Measurements from ENCODE around the gene TM4SF5.
A peak's percentile ranks its signal among the peaks of the same experiment; 100 is the strongest.

Gene TM4SF5

DNA sequence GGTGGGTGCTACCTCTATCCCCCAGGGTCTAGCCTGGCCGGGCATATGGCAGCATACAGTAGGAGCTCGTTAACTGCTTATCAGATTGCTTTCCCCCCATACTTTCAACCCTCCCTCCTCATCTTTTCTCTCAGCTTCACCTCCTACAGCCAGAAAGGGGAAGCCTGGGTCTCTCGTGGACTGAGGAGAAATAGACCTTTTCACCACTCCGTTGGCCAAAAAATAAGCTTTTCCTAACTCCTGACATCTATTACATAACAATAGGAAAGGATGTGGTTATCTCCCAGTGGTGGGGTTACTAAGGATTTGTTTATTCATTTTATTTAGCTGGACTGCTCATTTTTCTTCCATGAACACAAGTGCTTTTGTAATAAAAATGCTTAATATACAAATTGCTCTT, 23.0 kb upstream of the TM4SF5 start:
- ATAC-seq, result no peak

DNA sequence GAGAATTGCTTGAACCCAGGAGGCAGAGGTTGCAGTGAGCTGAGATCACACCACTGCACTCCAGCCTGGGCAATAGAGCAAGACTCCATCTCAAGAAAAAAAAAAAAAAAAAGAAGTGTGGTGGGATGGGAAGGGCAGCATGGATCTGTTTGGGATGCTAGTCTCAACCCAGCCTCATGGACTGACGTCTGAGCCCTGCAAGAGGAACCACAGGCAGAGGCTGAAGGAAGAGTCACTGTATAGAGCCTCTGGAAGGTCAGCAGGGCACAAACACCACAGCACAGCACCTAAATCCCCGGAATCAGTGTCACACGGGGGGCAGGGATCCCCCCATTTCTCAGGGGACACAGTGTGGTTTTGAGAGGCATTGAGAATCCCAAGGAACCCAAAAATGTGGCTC, 21.1 kb upstream of the TM4SF5 start:
- no peak for ATAC-seq

DNA sequence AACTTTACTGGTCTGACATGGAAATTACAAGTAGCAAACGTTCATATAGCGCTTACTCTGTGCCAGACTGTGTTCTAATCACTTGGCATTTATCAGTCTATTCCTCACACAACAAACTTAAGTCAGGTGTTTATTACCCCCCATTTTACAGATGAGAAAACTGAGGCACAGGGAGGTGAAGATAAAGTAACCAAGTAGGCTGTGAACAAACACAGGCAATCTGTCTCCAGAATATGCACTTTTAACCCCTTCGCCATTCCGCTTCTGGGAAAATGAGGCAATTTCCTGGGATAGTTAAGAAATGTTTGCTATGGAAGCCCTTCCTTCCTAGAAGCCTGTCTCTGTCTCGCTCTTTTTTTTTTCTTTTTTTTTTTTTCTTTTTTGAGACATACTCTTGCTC, 19.8 kb upstream of the TM4SF5 start:
- no peak for ATAC-seq

DNA sequence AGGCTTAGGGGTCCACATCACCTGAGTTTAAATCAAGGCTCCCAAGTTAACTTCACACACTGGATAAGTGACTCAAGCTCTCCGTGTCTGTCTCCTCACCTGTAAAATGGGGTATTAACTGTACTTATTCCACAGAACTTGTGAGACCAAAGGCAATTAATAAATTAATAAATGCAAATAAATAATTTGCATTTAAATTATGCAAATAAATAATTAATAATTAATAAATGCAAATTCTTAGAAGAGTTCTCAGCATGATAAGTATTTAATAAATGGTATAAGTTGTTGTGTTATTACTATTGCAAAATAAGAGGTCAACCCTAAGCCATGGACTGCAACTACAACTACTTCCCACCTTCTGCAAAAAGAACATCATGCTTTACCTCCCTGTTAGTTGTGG, 18.3 kb upstream of the TM4SF5 start:
- no peak for ATAC-seq

DNA sequence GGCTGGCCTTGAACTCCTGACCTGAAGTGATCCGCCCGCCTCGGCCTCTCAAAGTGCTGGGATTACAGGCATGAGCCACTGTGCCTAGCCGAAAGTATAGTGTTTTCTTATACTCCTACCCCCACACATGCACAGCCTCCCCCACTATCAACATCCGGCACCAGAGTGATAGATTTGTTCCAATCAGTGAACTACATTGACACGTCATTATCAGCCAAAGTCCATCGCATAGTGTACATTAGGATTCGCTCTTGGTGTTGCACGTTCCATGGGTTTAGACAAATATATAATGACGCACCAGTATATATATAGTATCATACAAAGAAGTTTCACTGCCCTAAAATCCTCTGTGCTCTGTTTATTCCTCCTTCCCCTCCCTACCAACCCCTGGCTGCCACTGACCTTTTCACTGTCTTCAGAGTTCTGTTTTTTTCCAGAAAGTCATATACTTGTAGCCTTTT, 11.9 kb upstream of the TM4SF5 start:
- no peak for ATAC-seq

DNA sequence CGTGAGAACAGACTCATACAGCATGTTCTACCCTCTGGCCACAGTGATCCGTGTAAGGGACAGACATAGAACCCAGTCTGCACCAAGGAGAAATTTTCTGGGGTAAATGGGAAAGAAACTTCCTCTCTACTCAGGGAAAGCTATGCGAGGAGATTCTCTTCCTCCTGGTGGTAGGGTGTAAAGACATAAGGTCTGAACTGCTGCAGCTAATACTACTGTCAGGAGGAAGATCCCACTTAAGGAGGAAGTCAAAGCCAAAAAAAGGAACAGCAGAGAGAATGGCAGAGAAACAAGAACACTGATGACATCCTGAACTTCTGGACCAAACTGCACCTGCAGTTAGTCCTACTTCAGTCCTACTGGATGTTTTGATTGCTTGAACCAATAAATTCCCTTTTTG, 7.1 kb upstream of the TM4SF5 start:
- ATAC-seq, result no peak

DNA sequence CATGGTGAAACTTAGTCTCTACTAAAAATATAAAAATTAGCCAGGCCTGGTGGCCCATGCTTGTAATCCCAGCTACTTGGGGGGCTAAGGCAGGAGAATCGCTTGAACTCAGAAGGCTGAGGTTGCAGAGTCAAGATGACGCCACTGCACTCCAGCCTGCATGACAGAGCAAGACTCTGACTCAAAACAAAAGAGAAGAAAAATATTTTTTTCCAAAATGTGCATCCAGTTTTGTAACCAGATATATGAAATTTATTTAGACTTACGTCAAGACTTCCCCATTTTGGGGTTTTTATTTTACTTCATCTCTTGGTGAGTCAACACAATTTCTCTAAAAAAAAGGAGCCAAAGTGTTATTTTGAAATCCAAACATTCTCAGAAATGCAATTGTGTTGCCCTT, 5.5 kb upstream of the TM4SF5 start:
- no peak for ATAC-seq

DNA sequence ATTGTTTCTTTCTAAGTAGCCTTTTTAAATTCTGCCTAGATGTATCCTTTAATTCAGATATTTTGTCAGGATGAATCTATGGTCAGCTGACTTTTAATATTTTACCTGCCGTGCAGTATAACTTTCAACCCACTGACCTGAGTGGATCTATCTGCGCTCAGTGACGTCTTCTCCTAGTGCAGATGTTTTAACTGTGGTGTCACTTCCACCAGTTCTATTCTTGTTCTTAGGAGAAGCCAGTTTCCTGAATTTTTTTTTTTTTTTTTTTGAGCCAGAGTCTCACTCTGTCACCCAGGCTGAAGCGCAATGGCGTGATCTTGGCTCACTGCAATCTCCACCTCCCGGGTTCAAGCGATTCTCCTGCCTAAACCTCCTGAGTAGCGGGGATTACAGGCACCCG, 5.0 kb upstream of the TM4SF5 start:
- no peak for ATAC-seq

DNA sequence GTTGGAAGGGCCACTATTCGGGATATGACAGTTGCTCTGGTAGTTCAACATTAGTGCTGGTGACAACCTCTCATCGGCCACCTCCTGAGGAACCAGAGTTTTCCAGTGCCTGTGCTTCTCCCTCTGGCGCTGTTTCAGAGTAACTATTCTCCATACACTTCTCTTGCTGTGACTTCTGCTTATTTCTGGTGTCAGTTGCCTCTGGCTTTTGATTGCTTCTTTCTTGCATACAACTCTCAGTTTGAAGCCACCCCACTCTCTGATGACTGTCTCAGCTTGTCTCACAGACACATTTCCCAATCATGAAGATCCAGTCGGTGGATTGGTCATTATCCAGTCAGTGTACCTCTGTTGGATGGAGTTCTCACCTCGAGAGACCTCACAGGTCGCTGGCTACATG, 3.4 kb upstream of the TM4SF5 start:
- ATAC-seq, result no peak

DNA sequence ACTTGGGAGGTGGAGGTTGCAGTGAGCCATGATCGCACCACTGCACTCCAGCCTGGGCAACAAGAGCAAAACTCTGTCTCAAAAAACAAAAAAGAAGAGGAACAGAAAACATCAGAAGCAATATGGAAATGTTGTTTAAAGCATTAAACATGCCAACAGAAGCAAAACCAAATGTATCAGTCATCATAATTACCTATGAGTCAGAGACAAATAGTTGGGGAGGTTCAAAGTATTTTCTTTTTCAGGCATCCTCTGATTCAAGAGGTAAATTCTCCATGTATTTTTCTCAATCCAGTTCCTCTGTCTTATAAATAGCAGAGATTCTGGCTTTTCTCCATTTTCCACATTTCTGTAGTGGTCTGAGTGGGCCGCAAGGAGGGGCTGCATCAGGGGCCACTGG, 2.1 kb upstream of the TM4SF5 start:
- ATAC-seq, result peak in 1 of 2 donors; percentile 53

DNA sequence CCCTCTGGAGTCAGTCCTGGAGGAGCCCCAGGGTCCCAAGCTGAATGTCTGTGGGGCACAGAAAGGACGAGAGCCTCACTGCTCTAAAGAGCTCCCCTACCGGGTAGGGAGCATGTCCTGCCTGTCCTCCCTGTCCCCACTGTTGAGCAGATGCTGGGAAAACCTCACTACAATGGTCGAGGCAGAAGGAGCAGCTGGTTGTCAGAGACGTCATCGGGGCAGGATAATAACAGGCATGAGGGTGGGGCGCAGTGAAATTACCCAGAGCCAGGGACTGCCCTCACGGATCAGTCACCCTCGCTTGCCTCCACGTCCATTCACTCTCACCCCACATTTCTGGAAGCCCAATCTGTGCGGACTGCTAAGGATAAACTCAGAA, 538 bp downstream of the TM4SF5 start:
- no peak for ATAC-seq

DNA sequence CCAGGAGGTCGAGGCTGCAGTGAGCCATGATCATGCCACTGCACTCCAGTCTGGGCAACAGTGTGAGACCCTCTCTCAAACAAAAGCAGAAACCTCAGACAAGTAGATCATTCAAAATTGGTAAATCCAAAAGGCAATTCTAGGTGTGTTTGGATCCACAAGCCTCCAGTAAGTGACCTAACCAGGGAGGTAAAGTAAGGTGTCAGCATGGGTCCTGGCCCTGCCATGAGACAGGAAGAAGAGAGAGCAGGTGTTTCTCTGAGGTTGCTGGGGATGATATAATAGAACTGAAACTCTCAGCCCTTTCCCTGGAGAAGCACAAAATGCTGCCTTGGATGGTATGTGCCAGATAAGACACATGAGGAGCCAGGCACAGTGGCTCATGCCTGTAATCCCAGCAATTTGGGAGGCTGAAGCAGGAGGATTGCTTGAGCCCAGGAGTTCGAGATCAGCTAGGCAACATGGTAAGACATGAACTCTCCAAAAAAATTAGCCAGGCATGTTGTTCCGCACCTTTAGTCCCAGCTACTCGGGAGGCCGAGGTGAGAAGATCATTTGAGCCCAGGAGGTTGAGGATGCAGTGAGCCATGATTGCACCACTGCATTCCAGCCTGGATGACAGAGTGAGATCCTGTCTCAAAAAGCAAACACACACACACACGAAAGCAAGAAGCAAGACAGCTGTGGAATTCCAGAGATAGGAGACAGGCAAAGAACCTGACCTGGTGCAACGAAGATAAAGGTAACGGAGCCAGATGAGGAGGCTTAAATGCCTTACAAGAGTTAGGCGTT, 6.5 kb downstream of the TM4SF5 start:
- no peak for ATAC-seq

DNA sequence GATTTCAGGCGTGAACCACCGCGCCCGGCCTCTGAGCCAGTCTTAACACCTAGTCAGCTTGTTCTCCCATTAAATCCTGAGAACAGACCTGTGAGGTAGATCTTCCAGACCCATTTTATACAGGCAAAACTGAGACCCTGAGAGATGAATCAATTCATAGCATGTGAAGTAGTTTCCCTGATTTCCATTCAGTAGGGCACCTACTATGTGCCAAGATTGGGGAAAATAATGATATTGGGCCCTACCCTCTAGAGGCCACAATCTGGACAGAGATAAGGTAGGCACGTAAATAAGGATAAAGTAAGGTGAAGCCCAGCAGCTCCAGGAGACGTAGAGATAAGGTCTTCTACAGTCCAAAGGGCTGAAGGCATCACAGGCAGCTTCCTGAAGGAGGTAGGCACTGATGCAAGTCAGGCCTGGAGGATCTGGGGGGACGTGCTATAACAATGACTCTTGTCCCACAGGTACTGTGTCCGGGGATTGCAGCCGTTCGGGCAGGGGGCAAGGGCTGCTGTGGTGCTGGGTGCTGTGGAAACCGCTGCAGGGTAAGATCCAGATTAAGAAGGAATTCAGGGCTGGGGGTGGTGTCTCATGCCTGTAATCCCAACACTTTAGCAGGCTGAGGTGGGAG, 8.8 kb downstream of the TM4SF5 start:
- no peak for ATAC-seq

DNA sequence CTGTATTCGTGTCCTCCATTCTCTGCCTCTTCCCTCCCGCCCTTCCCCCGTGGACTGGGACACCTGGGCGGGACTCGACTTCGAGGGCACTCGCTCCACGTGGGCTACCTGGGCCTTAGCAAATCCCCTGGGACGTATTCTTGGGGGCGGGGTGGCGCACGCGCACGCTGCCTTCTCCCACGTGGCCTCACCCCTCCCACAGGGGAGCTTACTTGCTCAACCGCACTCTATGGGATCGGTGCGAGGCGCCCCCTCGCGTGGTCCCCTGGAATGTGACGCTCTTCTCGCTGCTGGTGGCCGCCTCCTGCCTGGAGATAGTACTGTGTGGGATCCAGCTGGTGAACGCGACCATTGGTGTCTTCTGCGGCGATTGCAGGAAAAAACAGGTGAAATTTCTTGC, 11.0 kb downstream of the TM4SF5 start:
- no peak for ATAC-seq

DNA sequence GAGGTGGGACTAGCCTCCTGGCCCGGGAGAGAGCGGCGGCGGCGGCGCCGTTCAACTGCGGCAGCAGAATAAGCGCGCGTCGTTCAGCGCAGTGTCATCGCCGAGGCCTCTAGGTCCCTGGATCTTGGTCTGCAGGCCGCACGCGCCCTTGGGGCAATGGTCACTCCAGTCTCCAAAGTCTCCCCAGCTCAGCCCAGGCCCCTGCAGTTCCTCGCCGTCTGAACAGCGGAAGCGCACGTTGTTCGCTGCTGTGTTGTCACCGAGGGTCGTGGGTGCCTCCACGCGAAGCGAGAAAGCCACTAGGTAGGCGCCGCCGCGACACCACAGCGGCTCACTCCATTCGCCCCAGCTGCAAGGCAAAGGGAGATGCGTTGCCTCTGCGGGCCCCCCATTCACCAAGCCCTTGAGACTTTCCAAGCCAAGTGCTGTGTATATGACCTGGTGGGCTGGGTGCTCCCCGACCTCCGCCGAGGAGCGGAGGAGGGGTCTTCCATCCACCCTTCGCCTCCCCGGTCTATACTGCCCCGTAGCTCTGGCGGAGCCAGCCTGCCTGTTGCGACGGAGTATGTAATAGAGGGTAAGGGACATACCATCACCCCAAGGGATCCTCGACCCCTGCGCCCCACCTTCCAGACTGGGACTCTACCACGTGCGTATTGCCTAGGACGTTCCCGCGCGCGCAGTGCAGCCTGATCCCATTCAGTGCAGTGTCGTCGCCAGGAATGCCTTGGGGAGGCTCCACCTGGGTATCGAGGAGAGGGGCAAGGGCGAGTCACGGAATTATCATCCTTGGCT, 13.8 kb downstream of the TM4SF5 start:
- no peak for ATAC-seq

DNA sequence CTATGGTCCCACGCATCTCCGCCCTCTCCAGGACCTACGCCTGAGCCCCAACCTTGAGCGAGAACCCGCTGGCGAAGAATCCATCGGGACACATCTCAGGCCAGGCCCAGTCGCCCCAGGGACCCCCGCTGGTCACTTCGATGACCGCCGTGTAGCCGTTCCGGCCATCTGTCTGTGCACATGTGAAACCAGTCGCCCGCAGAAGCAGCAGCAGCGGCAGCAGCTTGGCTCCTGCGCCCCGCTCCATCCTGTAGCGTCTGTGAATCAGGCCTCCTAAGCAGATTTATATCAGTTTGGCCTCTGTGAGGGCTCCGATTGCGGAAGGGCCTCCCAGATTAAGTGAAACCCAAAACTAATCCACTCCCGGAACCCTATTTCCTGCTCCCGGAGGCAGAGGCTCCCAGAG, 14.4 kb downstream of the TM4SF5 start, which contains the start of gene VMO1:
Gene VMO1, minus strand, starts transcription at position 259 of the 406 bp plus-strand sequence. Its CDS starts 12 bp downstream, at position 247.
- ATAC-seq, result no peak

DNA sequence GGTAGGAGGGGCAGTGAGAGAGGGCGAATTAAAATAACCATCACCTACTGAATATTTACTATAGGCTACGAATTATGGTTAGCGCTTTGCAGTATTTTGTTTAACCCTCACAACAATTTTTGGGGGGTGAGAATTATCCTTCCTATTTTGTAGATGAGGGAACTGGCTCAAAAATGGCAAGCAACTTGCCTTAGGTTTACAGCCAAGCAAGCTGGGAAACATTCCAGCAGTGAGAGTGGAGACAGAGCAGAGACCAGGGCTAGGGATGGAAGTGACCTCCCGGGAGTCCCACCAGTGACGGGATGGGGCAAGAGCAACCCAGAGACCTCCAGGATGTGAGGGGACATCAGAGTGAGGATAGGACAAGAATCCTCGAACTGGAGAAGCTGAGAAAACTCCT, 14.8 kb downstream of the TM4SF5 start:
- ATAC-seq, result no peak

DNA sequence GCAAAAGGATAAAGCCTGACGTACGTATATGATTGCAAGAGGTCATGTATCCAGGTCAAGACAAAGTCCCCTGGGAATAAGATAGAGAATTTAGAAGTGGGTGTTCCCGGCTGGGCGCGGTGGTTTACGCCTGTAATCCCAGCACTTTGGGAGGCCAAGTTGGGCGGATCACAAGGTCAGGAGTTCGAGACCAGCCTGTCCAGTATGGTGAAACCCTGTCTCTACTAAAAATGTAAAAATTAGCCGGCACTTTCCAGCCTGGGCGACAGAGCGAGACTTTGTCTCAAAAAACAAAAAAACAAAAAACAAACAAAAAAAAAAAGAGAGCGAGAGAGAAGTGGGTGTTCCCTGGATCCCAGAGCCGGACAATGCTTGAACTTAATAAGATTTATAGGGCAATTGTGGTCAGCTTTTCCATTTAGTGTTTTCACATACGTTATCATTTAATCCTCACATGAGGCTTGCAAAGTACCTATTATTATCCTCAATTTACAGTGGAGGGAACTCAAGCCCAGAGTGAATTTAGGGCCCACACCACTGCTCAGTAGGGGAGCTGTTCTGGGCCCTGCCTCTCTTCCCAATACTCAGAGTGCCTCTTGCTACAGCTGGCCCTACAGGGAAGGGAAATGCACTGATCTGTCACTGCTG, 16.6 kb downstream of the TM4SF5 start:
- ATAC-seq, result no peak

DNA sequence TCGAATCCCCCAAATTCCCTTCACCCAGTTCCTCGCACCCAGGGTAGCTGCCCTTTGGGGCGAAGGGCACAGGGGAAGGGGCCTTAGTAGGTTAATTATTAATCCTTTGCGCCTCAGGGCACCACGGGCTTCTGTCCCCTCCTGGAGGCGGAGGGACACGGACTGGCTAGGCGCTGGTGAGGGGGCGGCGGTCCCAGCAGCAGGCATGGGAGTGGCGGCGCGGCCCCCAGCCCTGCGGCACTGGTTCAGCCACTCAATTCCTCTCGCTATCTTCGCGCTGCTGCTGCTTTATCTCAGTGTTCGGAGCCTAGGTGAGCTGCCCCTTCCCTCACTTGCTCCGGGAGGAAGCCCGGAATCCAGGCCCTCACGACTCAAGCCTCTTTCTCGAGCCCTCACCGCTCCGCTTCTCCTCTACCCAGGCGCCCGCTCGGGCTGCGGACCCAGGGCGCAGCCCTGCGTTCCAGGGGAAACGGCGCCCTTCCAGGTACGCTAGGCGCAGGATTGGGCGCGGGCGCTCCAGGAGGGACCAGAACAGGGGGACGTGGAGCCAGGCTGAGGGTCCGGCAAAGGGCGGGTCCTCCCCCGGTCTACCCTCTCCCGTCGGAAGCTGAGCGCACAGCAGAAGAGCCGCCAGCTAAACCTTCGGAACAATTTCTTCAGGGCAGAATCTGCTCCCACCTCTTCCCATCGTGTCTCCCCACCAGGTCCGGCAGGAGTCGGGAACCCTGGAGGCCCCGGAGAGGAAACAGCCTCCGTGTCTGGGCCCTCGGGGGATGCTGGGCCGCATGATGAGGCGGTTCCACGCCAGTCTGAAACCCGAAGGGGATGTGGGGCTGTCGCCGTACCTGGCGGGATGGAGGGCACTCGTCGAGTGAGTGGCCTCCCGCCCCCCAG, 17.4 kb downstream of the TM4SF5 start, which contains the start of gene GLTPD2:
Gene GLTPD2, plus strand, starts transcription at position 158 of the 894 bp plus-strand sequence. Its CDS starts 48 bp downstream, at position 206.
- no peak for ATAC-seq

DNA sequence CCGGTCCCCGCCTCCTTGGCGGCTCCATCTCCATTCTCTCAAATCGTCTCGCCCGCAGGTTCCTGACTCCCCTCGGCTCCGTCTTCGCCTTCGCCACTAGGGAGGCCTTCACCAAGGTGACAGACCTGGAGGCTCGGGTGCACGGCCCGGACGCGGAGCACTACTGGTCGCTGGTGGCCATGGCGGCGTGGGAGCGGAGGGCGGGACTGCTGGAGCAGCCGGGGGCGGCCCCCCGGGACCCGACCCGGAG, 17.9 kb downstream of the TM4SF5 start:
- ATAC-seq, result no peak

DNA sequence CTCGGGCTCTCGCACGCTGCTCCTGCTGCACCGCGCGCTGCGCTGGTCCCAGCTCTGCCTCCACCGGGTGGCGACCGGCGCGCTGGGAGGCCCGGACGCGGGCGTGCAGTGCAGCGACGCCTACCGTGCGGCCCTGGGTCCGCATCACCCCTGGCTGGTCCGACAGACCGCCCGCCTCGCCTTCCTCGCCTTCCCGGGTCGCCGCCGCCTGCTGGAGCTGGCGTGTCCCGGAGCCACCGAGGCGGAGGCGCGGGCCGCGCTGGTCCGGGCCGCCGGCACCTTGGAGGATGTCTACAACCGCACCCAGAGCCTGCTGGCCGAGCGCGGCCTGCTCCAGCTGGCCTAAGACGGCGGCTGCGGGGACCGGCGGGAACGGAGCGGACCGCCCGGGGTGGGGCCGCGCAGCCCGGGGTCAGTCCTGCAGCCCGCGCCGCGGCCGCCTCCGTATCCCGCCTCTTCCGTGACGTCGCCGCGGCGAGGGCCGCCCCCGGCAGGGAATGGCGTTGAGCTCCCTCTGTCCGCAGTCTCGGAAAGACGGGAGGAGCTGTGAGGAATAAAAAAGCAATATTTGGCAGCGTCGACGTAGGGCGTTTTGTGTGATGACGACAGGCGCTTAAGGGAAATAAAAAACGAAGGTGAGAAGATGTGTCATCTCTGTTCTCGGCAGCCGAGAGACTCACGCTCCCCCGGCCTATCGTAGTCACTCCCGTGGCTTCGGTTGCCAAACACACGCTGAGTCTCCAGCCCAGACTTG, 18.4 kb downstream of the TM4SF5 start:
- ATAC-seq, result peak; percentile 88
